Trophoblast cell (in vitro differentiated cells and primary cell): ENCODE data around the gene RBM20.
A peak's percentile ranks its signal among the peaks of the same experiment; 100 is the strongest.

Source experiments
- DNase-seq, 2 donors: peaks; one replicate each; pipeline ENCODE4 v3.0.0-alpha.2; 2016
- H2AFZ ChIP-seq: 2 replicates; pipeline ENCODE4 v1.6.1; 2013; ENCODE audit warnings: low read length, moderate library complexity, mild to moderate bottlenecking; ENCODE audit not compliant: insufficient read depth, poor library complexity
- H2AK5ac ChIP-seq: 2 replicates; pipeline ENCODE4 v1.6.1; 2013; ENCODE audit warnings: mild to moderate bottlenecking, low read length
- H2BK120ac ChIP-seq: 2 replicates; pipeline ENCODE4 v1.6.1; 2013; ENCODE audit warnings: low read length, mild to moderate bottlenecking, moderate library complexity; ENCODE audit not compliant: insufficient read depth, poor library complexity
- H2BK12ac ChIP-seq: 2 replicates; pipeline ENCODE4 v1.6.1; 2013; ENCODE audit warnings: mild to moderate bottlenecking, low read length, moderate library complexity
- H2BK5ac ChIP-seq: 2 replicates; pipeline ENCODE4 v1.6.1; 2013; ENCODE audit warnings: low read length, low read depth, moderate library complexity, mild to moderate bottlenecking; ENCODE audit not compliant: poor library complexity
- H3K14ac ChIP-seq: 2 replicates; pipeline ENCODE4 v1.6.1; 2013; ENCODE audit warnings: mild to moderate bottlenecking, low read length
- H3K18ac ChIP-seq: 2 replicates; pipeline ENCODE4 v1.6.1; 2013; ENCODE audit warnings: mild to moderate bottlenecking, low read length
- H3K23ac ChIP-seq: 2 replicates; pipeline ENCODE4 v1.6.1; 2013; ENCODE audit warnings: low read length
- H3K27ac ChIP-seq: 2 replicates; pipeline ENCODE4 v1.5.1; 2013; ENCODE audit warnings: low read depth, mild to moderate bottlenecking, inconsistent platforms, low read length, moderate library complexity
- H3K27me3 ChIP-seq: 2 replicates; pipeline ENCODE4 v1.6.1; 2013; ENCODE audit warnings: inconsistent platforms, mild to moderate bottlenecking, low read length, moderate library complexity; ENCODE audit not compliant: insufficient read depth
- H3K36me3 ChIP-seq, 2 experiments: 1 replicate in 1 of 2; 2 replicates in 1 of 2; pipeline ENCODE4 v1.6.1; 2013; ENCODE audit warnings: low read length in 2 of 2, mild to moderate bottlenecking in 2 of 2, moderate library complexity in 1 of 2; ENCODE audit not compliant: insufficient read depth in 2 of 2, control insufficient read depth in 1 of 2
- H3K4ac ChIP-seq: 2 replicates; pipeline ENCODE4 v1.6.1; 2013; ENCODE audit warnings: low read depth, mild to moderate bottlenecking, low read length, moderate library complexity
- H3K4me1 ChIP-seq, 2 experiments: 1 replicate in 1 of 2; 2 replicates in 1 of 2; pipeline ENCODE4 v1.6.1; 2013; ENCODE audit warnings: low read length in 2 of 2, mild to moderate bottlenecking in 2 of 2, moderate library complexity in 1 of 2; ENCODE audit not compliant: insufficient read depth in 2 of 2, control insufficient read depth in 1 of 2
- H3K4me2 ChIP-seq: 2 replicates; pipeline ENCODE4 v1.6.1; 2013; ENCODE audit warnings: inconsistent platforms, mild to moderate bottlenecking, low read length, moderate library complexity
- H3K4me3 ChIP-seq: 2 replicates; pipeline ENCODE4 v1.5.1; 2013; ENCODE audit warnings: mild to moderate bottlenecking, low read depth, low read length, inconsistent platforms
- H3K79me1 ChIP-seq: one replicate; pipeline ENCODE4 v1.6.1; 2013; ENCODE audit warnings: low read length
- H3K79me2 ChIP-seq: 2 replicates; pipeline ENCODE4 v1.6.1; 2013; ENCODE audit warnings: low read length, mild to moderate bottlenecking; ENCODE audit not compliant: control insufficient read depth, insufficient read depth, poor library complexity
- H3K9ac ChIP-seq: 2 replicates; pipeline ENCODE4 v1.6.1; 2013; ENCODE audit warnings: mild to moderate bottlenecking, low read length
- H3K9me3 ChIP-seq: 2 replicates; pipeline ENCODE4 v1.6.1; 2013; ENCODE audit warnings: low read depth, mild to moderate bottlenecking, control low read depth, inconsistent platforms, low read length; ENCODE audit not compliant: insufficient read depth
- H4K12ac ChIP-seq: 2 replicates; pipeline ENCODE4 v1.6.1; 2013; ENCODE audit warnings: low read depth, mild to moderate bottlenecking, low read length, moderate library complexity
- H4K8ac ChIP-seq: 2 replicates; pipeline ENCODE4 v1.6.1; 2013; ENCODE audit warnings: low read depth, mild to moderate bottlenecking, low read length, moderate library complexity
- H4K91ac ChIP-seq: one replicate; pipeline ENCODE4 v1.6.1; 2013; ENCODE audit warnings: low read depth, mild to moderate bottlenecking, low read length, moderate library complexity
- WGBS: extraction: QIAGEN DNeasy Blood & Tissue Kit; methylation state at CpG from one replicate; pipeline ENCODE4 v1.1.7; 2013; ENCODE audit warnings: missing lambda C conversion rate; ENCODE audit not compliant: insufficient read length, insufficient coverage; ENCODE audit errors: extremely low coverage; 5-methylcytosine and 5-hydroxymethylcytosine counted together

The RBM20 gene

DNA sequence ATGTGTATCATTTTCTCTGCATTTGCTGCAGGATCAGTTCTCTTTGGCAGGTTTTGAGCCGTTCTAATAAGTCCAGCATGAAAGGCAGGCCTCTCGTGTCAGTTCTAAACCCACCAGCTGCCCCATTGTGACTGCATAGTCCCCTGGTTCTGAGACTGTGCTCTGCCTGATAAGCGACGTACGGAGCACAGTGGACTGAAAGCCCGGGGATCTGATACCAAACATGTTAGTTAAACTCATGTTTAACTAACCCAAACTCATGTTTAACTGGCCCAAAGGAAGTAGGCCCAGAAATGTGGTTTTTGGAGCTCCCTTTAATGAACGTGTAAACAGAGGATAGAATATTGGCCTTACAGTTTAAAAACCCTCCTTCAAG lies 129.5 kb downstream of the RBM20 start:
- H3K4ac ChIP-seq = no peak overlapping the region
- H3K18ac ChIP-seq = no peak overlapping the region
- H2AFZ ChIP-seq = no peak overlapping the region
- no CpG with 5 or more reads among the region's 7 CpGs for WGBS
- H3K9ac ChIP-seq = no peak overlapping the region
- no peak overlapping the region for H2AK5ac ChIP-seq
- no peak overlapping the region for H3K23ac ChIP-seq
- no peaks in the 10 kb centered on the region for H3K79me1 ChIP-seq
- H3K27ac ChIP-seq = no peak overlapping the region
- H3K36me3 ChIP-seq = no peaks in the 10 kb centered on the region
- no peaks in the 10 kb centered on the region for H3K4me1 ChIP-seq
- H3K4me2 ChIP-seq = no peak overlapping the region
- H3K9me3 ChIP-seq = no peaks in the 10 kb centered on the region
- no peak overlapping the region for H2BK5ac ChIP-seq
- H3K4me3 ChIP-seq = no peak overlapping the region
- no peaks in the 10 kb centered on the region for H3K27me3 ChIP-seq
- H3K79me2 ChIP-seq = no peaks in the 10 kb centered on the region
- no peak overlapping the region for H4K12ac ChIP-seq
- no peak overlapping the region for H3K14ac ChIP-seq
- H4K91ac ChIP-seq = no peak overlapping the region
- DNase-seq = no peak
- no peak overlapping the region for H2BK120ac ChIP-seq
- no peak overlapping the region for H2BK12ac ChIP-seq
- H4K8ac ChIP-seq = no peak overlapping the region

DNA sequence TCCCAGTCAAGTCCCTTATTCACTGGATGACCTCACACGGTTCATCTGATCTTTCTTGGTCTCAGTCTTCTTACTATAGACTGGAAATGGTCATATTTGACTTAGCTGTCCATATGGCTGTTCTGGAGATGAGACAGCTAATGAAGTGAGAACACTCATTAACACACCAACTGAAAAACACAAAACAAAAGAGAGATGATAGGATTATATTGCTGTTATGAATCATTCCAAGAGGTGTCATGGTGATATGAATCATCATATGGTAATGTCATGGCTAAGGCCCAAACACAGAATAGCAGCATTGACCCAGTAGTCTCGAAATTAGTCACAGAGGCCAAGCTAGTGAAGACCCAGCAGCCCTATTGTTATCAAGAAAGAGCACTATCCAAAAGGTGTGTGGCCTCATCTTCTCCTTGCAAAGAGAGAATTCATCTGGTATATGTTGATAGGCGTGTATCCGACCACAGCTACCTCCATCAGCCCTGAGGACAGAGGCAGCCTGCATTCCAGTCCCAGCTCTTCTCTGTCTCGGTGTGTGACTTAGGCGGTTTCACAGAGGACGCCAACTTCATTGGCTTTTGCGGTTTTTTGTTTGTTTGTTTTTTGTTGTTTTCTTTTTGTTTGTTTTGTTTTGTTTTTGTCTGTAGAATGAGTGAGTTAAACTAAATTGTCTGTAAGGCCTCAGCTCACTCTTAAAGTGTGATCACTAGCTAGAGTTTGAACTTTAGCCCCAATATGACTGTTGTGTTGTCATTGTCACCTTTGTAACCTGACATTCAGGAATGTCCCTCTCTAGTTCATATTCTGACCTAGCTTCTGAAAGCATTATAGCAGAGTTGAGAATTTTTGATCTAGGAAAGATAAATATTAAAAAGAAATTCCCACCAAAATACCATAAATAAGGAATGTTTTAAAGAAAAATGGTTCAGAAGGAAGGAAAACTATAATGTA lies 130.2 kb downstream of the RBM20 start:
- Histone ChIP-seq H3K9me3 (no peaks in the 10 kb centered on the region), H2AFZ (no peak overlapping the region), H4K8ac (no peak overlapping the region), H2BK12ac (no peak overlapping the region), H3K14ac (no peak overlapping the region), H3K4ac (no peak overlapping the region), H3K36me3 (no peaks in the 10 kb centered on the region), H3K9ac (no peak overlapping the region), H4K91ac (no peak overlapping the region), H2BK120ac (no peak overlapping the region), H3K18ac (no peak overlapping the region), H4K12ac (no peak overlapping the region), H3K79me1 (no peaks in the 10 kb centered on the region), H3K23ac (no peak overlapping the region), H2BK5ac (no peak overlapping the region), H3K27ac (no peak overlapping the region), H3K4me2 (no peak overlapping the region), H3K4me3 (no peak overlapping the region), H3K79me2 (no peaks in the 10 kb centered on the region), H3K4me1 (no peaks in the 10 kb centered on the region), H2AK5ac (no peak overlapping the region), H3K27me3 (no peaks in the 10 kb centered on the region)
- WGBS = no CpG with 5 or more reads among the region's 8 CpGs
- DNase-seq = peak; percentile 74 to 89

GRCh38 chr10:110775020-110775375 lies 130.9 kb downstream of the RBM20 start:
- no peak overlapping the region for H2BK12ac ChIP-seq
- H2BK120ac ChIP-seq = no peak overlapping the region
- H2AK5ac ChIP-seq = no peak overlapping the region
- peak; percentile 67 to 92 for DNase-seq
- no peak overlapping the region for H3K27ac ChIP-seq
- no peaks in the 10 kb centered on the region for H3K4me1 ChIP-seq
- H4K12ac ChIP-seq = no peak overlapping the region
- H3K9me3 ChIP-seq = no peaks in the 10 kb centered on the region
- no peak overlapping the region for H3K14ac ChIP-seq
- H4K8ac ChIP-seq = no peak overlapping the region
- H3K79me1 ChIP-seq = no peaks in the 10 kb centered on the region
- no peaks in the 10 kb centered on the region for H3K27me3 ChIP-seq
- no peaks in the 10 kb centered on the region for H3K79me2 ChIP-seq
- H4K91ac ChIP-seq = no peak overlapping the region
- no peak overlapping the region for H3K4me3 ChIP-seq
- H3K23ac ChIP-seq = no peak overlapping the region
- WGBS = no CpG with 5 or more reads among the region's 4 CpGs
- H2BK5ac ChIP-seq = no peak overlapping the region
- no peak overlapping the region for H3K9ac ChIP-seq
- no peak overlapping the region for H3K4me2 ChIP-seq
- H2AFZ ChIP-seq = no peak overlapping the region
- no peaks in the 10 kb centered on the region for H3K36me3 ChIP-seq
- no peak overlapping the region for H3K4ac ChIP-seq
- no peak overlapping the region for H3K18ac ChIP-seq

GRCh38 chr10:110775406-110775805 lies 131.3 kb downstream of the RBM20 start:
- H3K4me2 ChIP-seq = no peak overlapping the region
- no peaks in the 10 kb centered on the region for H3K27me3 ChIP-seq
- no peaks in the 10 kb centered on the region for H3K79me1 ChIP-seq
- H3K27ac ChIP-seq = no peak overlapping the region
- no peak overlapping the region for H3K4me3 ChIP-seq
- no peak overlapping the region for H4K91ac ChIP-seq
- no peak overlapping the region for H2AFZ ChIP-seq
- no peak overlapping the region for H3K9ac ChIP-seq
- H2BK5ac ChIP-seq = no peak overlapping the region
- no peaks in the 10 kb centered on the region for H3K9me3 ChIP-seq
- H2BK12ac ChIP-seq = no peak overlapping the region
- DNase-seq = no peak
- no peak overlapping the region for H2BK120ac ChIP-seq
- H2AK5ac ChIP-seq = no peak overlapping the region
- H4K12ac ChIP-seq = no peak overlapping the region
- H3K36me3 ChIP-seq = no peaks in the 10 kb centered on the region
- H3K4me1 ChIP-seq = no peaks in the 10 kb centered on the region
- H3K23ac ChIP-seq = no peak overlapping the region
- WGBS = no CpG with 5 or more reads among the region's 4 CpGs
- no peak overlapping the region for H4K8ac ChIP-seq
- no peak overlapping the region for H3K14ac ChIP-seq
- no peaks in the 10 kb centered on the region for H3K79me2 ChIP-seq
- no peak overlapping the region for H3K18ac ChIP-seq
- H3K4ac ChIP-seq = no peak overlapping the region
